NK-92 treated with Interleukin-12 subunit alpha and Interleukin-12 subunit beta, amount 100 ng/mL, for 24 hours (cell line): ENCODE data around the gene ACO1.
"Not testable (repeated sequence)": the region's sequence is repeated elsewhere in the genome, so short reads cannot be mapped to it uniquely, and the experiment has no call there.

Source experiments
- DNase-seq: peaks from one replicate; lab custom pipeline; 2025; lab: John Stamatoyannopoulos, UW

Gene ACO1

GRCh38 chr9:32384364-32385151 lies at the start of gene ACO1:
TSS of gene ACO1 (plus strand) at chr9:32384643. CDS start at chr9:32405507, 20,864 bp downstream.
- peak; percentile 50 for DNase-seq

- DNase-seq: no peak
Observed at GRCh38 chr9:32334916-32335895, 49.2 kb upstream of the ACO1 start.

- no peak for DNase-seq
Observed at GRCh38 chr9:32339424-32339823, 45.0 kb upstream of the ACO1 start.

GRCh38 chr9:32340361-32340760 lies 44.1 kb upstream of the ACO1 start:
- no peak for DNase-seq

- DNase-seq: no peak
Observed at GRCh38 chr9:32344551-32345182, 39.8 kb upstream of the ACO1 start.

GRCh38 chr9:32345243-32345642 lies 39.2 kb upstream of the ACO1 start:
- DNase-seq: no peak

- no peak for DNase-seq
Observed at GRCh38 chr9:32347571-32347970, 36.9 kb upstream of the ACO1 start.

- no peak for DNase-seq
Observed at GRCh38 chr9:32348106-32348695, 36.2 kb upstream of the ACO1 start.

GRCh38 chr9:32349013-32349412 lies 35.4 kb upstream of the ACO1 start:
- DNase-seq: no peak

GRCh38 chr9:32350682-32351081 lies 33.8 kb upstream of the ACO1 start:
- no peak for DNase-seq

- no peak for DNase-seq
Observed at GRCh38 chr9:32351845-32352244, 32.6 kb upstream of the ACO1 start.

GRCh38 chr9:32353476-32353875 lies 31.0 kb upstream of the ACO1 start:
- not testable (repeated sequence) for DNase-seq

- DNase-seq: no peak
Observed at GRCh38 chr9:32359452-32359851, 25.0 kb upstream of the ACO1 start.

- DNase-seq: no peak
Observed at GRCh38 chr9:32360983-32361673, 23.3 kb upstream of the ACO1 start.

- no peak for DNase-seq
Observed at GRCh38 chr9:32371279-32371678, 13.2 kb upstream of the ACO1 start.

- DNase-seq: no peak
Observed at GRCh38 chr9:32371679-32372078, 12.8 kb upstream of the ACO1 start.

- no peak for DNase-seq
Observed at GRCh38 chr9:32376285-32376684, 8.2 kb upstream of the ACO1 start.

GRCh38 chr9:32378496-32378895 lies 5.9 kb upstream of the ACO1 start:
- DNase-seq: peak; percentile 1

GRCh38 chr9:32378993-32379729 lies 5.3 kb upstream of the ACO1 start:
- DNase-seq: peak; percentile 4

GRCh38 chr9:32380944-32381343 lies 3.5 kb upstream of the ACO1 start:
- no peak for DNase-seq
